HG03280 (cell line): ENCODE measurements around the gene HSD17B3.
"Not testable (repeated sequence)": the region's sequence is repeated elsewhere in the genome, so short reads cannot be mapped to it uniquely, and the experiment has no call there.

Experiments
- ATAC-seq: cut with Tn5 transposase; IDR thresholded peaks from one replicate; pipeline ENCODE4 v1.9.1; 2021; ENCODE audit warnings: mild to moderate bottlenecking, moderate library complexity; ENCODE audit not compliant: unreplicated experiment

HSD17B3 gene

GRCh38 chr9:96201140-96201539, 100.8 kb downstream of the HSD17B3 start:
- no peak for ATAC-seq

- no peak for ATAC-seq
These were observed 103.0 kb downstream of the HSD17B3 start for GRCh38 chr9:96199006-96199405.

- no peak for ATAC-seq
These were observed 106.4 kb downstream of the HSD17B3 start for GRCh38 chr9:96195541-96195940.

GRCh38 chr9:96193236-96193755, 108.7 kb downstream of the HSD17B3 start:
- no peak for ATAC-seq

- no peak for ATAC-seq
These were observed 109.3 kb downstream of the HSD17B3 start for GRCh38 chr9:96192710-96193109.

- no peak for ATAC-seq
These were observed 112.0 kb downstream of the HSD17B3 start for GRCh38 chr9:96189995-96190394.

- ATAC-seq = not testable (repeated sequence)
These were observed 112.4 kb downstream of the HSD17B3 start for GRCh38 chr9:96189581-96189980.

GRCh38 chr9:96188571-96188970, 113.4 kb downstream of the HSD17B3 start:
- no peak for ATAC-seq

- no peak for ATAC-seq
These were observed 114.8 kb downstream of the HSD17B3 start for GRCh38 chr9:96187151-96187555.

- no peak for ATAC-seq
These were observed 115.4 kb downstream of the HSD17B3 start for GRCh38 chr9:96186591-96187011.

GRCh38 chr9:96185518-96186156, 116.3 kb downstream of the HSD17B3 start:
- no peak for ATAC-seq
